NCI-H446 treated with DMSO at 0.1 percent for 48 hours (cell line): Measurements from ENCODE around the gene KCNK1.

Experiments used
- DNase-seq: peaks from one replicate; lab custom pipeline; 2025; lab: John Stamatoyannopoulos, UW

KCNK1 gene

DNA sequence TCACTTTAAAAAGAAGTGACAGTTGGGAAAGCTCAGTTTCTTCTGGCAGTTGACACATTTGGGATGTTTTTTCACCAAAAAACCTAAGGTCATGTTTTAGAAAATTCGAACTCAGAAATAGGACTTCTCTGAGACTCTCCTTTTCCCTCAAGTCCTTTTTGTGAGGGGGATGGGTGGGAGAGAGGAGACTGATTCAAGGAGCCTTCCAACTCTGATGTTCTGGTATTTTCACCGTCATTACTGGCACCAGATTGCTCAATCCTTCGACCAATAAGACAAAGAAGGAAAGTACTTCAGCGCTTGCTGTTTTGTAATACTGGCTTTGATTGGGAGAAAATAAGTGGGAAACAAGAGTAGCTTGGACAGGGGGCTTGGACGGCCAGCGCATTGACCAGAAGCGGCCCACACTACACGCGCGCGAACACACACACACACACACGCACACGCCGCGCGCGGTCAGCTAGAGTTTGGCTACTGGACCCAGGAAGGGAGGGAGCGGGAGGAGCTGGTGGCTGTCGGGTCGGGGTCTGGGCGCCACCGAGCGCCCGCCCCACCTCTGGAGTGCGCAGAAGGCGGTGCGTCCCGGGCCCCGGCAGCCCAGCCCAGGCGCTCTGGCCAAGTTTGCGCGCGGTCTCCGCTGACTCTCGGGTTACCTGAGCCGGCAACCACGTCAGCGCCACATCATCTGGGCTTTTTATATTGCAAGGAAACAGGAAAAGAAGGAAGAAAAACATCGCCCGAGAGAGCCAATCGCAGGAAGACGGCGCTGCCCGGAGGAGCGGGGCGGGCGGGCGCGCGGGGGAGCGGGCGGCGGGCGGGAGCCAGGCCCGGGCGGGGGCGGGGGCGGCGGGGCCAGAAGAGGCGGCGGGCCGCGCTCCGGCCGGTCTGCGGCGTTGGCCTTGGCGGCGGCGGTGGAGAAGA, at the start of gene KCNK1:
TSS of gene KCNK1 (plus strand) at position 855 of the 921 bp plus-strand sequence. CDS start at position 921, 66 bp downstream.
- DNase-seq: peak; percentile 47

DNA sequence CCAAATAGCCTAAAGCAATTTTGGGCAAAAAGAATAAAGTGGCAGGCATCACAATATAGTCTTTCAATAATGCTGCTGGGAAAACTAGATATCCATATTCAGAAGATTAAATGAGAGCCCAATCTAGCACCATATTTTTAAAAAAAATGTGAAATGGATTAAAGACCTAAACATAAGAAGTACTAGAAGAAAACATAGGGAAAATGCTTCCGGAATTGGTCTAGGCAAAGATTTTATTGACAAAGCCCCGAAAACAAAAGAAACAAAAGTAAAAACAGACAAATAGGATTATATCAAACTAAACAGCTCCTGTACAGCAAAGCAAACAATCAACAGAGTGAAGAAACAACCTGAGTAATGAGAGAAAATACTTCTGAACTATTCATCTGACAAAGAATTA, 48.6 kb upstream of the KCNK1 start:
- DNase-seq: no peak

DNA sequence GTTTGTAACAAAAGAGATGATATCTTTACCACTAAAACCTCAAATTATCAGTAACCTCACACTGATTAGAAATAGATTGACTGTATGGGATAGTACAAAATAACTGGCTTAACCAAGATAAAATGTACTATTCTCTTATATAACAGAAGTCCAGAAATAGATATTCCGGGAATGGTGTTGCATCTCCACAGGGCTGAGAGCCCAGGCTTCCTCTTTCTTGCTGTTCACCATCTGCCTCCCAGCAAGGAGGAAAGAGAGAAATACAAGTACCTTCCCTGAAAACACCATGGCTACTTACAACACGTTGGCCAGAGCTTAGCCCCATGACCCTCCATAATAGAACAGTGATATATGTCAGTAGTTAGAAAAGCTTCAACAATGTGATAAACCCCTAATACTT, 47.0 kb upstream of the KCNK1 start:
- DNase-seq: no peak

DNA sequence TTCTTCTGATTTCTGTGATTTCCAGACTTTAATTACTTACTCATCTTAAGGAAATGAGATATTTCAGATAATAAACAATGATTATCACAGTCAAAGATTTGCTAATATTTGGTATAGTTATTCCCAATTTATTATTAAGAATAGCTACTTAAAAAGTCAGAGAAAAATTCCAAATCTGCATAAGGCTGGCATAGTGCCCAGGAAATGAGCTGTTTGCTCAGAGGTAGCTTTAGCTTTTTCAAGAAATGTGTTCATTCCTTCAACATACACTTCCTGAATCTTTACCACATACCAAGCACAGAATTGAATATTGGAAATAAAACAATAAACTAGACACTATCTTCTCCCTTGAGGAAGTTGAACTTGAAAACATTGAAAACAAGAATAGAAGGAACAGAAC, 44.3 kb upstream of the KCNK1 start:
- DNase-seq: no peak

DNA sequence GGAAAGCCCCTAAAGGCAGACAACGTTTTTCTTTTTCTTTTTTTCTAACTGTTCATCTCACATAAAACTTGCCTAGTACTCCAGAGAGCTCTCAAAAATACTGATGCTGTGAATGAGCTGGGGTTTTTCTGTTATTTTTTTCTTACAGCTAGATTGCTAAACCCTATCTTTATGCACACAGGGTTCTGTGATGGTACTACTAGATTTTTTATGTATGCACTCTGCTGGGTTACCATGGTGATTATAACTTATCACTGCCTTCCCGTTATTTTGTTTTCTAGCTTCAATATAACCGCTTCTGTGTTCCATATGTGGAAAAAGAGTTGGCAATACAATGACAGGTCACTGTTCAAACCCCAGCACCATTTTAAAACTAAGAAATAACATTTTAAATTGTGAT, 43.7 kb upstream of the KCNK1 start:
- DNase-seq: no peak

DNA sequence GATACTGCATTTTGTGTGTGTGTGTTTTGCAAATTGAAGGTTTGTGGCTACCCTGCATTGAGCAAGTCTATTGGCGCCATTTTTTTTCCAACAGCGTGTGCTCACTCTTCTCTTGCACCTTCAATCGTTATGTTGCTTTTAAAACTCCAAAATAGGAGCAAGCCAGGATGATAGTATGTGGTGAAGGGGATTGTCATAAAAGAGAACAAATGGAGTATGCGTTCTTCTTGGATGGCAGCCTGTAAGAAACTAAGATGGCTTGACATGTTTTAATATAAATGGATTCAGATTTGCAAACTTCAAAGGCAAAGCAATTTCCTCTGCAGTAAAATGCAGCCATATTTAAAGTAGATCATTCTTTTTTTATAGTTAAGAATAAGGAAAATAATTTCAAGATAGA, 43.2 kb upstream of the KCNK1 start:
- DNase-seq: no peak

DNA sequence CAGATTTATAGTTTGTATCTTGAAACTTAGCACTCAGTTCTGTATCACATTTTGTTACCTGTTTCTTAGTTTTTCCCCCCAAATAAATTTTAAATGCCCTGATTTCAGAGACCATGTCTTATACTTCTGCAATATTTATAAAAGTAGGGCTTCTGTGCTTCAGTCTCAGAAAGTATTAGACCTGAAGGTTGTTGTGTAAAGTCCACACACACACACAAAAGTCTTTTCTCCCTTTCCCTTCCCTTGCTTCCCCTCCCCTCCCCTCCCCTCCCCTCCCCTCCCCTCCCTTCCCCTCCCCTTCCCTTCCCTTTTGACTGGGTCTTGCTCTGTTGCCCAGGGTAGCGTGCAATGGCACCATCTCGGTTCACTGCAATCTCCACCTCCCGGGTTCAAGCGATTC, 41.0 kb upstream of the KCNK1 start:
- no peak for DNase-seq

DNA sequence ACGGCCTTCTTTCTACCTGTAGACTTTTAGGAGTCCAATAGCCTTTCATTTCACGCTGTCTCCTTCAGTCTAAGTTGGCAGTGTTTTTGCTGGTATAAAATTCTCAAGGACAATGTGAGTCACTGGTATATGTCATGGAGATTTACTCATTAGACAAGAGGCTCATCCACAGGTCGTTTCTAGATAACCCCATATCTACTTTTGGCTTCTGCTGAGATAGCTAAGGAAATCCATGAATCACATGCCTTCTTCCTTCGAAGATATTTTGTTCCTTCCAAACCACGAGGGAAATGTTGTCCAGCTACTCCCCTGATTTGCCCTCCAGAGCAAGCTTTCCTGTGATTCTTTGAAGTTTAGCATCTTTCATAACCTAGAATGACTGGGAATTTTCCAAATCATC, 38.5 kb upstream of the KCNK1 start:
- DNase-seq: no peak

DNA sequence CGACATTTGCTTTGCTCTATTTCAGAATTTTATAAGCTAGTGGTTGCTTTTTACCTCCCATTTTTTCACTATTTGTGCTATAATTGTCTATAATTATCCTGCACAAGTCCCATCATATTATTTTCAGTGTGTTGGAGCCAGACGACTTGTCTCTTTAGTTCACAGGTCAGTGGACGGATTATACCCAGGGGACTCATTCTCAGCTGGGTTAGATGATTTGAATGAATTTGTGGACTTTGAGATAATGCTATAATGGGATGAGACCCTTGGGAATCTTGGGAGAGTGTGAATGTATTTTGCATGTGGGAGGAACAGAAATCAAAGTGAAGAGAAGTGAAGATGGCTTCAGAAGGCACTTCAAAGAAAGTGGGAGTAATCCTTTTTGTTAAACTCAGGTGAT, 31.5 kb upstream of the KCNK1 start:
- DNase-seq: no peak

DNA sequence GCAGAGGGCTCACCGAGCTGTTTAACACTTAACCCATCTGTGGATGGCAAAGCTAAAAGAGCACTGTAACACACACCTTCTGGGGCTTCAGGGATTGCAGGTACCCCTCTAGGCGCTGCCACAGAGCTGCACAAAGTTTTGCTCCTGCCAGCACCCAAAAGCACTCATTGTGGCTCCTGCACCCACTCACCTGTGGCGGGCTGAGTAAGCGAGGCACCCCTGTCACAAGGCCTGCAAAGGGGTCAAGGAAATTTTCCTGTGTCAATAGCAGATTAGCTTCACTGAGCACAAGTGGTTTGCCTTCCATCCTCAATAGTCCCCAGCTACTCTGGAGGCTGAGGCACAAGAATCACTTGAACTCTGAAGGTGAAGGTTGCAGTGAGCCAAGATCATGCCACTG, 29.5 kb upstream of the KCNK1 start:
- DNase-seq: no peak

DNA sequence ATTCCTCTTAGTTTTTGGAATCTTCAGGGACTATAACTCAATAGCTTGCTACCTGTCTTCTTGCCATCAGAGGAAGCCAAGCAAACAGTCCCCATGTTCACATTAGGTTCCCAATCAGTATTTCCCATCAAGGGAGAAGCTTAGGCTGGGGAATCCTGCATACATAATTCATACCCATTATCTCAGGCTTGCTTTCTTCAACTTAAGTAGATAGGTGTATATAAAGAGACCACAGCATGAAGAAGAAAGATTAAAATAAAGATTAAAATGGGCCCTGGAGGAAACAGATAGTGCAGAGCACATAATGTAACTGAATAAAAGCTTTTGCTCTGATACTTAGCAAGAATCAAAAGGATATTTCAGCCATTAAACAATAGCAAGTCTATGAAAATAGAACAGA, 29.0 kb upstream of the KCNK1 start:
- no peak for DNase-seq

DNA sequence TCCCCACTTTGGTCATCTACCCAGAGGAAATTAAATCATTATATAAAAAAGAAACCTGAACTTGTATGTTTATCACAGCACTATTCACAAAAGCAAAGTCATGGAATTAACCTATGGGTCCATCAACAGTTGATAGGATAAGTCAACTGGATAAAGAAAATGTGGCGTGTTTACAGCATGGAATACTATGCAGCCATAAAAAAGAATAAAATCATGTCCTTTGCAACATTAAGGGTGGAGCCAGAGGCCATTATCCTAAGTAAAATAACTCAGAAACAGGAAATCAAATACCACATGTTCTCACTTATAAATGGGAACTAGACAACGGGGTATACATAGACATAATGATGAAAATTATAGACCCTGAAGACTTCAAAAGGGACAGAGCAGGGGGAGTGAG, 27.6 kb upstream of the KCNK1 start:
- no peak for DNase-seq

DNA sequence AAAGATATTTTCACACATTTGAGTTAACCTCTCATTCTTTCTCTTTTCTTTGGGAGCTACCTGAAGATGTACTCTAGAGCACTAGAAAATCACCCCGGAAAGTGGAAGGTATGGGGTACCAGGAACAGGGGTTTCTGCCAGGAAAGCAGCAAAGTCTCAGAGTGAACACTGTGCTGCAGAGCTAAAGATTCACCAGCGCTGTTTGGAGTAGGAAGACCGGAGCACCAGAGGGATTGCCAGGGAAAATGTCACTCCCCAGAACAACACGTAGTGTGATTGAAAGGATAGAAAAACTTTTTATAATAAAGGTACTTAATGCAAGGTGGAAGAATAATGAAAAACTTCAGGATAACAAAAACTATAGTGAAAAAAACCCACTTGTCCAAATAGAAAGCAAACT, 26.7 kb upstream of the KCNK1 start:
- no peak for DNase-seq

DNA sequence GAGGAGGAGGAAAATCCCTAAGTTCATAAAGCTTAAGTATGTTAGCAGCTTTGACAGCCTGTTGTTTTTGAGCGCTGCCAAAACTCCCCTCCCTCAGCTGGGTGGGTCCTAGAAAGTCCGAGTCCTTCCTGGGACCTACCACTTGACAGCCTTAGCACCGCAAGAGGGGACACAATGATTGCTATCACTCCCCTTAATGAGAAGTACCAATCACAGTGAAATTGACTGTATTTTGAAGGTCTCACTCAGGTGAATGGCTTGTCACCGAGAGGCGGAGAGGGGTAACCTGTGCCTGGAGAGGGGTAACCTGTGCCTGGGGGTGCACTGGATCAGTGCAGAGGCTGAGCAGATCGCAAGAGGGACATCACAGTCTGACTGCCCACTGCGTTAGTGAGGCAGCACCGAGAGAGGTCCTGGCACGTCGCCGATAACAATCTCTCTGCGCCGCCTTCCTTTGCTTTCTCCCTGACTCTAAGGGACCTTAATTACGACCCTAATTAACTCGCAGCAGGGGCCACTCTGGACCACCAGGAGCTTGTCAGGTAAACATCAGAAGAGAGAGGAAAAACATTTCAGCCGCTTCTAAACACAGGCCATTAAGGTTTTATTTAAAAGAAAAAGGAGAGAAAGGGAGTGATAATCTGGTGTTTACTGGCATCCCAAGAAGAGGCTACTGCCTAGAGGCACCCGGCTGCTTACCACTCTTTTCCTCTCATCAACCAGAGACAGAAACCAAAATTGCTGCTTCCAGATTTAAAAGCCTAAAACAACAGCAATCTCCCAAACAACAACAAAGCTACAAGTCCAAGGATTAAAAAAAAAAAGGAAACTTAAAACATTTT, 25.7 kb upstream of the KCNK1 start:
- DNase-seq: no peak

DNA sequence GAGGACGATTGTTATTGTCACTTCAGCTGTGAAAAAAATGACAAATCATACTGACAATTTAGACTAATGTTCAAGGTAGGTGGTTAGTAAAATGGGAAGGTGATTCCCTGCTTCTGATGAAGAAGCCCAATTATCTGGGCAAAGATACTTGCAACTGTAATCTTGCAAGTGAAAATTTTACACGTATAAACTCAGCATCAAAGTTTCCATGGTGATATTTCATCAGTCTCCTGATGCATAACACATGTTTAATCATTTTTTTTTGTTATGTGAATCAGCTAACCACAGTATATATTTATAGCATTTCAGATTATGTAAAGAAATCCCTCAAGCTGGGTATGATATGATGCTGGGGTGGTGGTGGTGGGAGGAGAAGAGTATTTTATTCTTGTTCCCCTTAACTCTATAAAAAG, 16.4 kb upstream of the KCNK1 start:
- no peak for DNase-seq

DNA sequence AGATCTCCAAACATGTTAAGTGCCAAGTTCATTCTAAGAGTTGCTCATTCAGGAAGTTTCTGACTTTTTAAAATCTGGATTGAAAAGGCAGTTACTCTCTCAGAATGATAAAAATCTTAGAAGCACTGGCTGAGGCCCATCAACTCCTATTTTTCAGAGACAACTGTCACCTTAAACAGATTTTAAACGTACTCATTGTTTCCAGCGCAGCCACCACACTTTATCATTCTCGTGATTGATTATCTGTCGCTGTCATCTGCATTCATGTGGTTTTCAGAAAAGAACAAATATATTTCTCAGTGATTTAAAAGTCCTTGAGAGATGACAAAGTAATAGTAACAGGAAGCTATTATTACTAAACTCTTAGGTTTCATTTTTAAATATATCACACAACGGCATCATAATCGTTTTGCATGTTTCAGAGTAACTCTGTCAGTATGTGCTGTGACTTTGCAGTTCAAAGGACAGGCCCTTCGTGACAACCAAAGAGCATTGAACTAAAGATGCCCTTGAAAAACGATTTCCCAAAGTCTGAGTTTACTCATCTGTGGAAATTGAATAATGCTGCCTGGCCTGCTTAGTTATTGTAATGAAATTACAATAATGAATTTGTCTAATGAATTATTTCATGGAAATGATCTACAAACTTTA, 14.9 kb upstream of the KCNK1 start:
- no peak for DNase-seq

DNA sequence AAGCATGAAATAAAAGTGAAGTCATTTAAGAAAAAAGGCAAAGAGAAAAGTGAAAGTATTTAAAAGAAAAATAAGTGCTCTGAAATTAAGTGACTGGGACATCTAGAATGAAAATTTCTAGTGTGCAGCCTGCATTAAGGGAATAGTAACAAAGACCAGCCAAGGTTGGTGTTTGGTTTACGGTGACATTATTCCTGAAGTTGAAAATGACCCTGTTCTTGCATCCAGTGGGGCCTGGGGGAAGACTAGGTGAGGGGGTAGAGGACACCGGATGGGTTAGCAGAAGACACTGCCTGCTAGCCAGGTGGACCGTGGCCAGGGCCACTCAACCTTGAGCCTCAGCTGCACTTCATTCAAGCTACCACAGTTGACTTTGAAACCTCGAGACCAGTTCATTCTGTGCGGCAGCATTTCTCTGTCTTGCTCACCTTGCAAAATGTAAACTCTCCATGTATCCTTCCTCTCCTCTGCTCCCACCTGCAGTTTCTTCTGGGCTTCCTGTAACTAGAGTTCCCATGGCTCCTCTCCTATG, 14.3 kb upstream of the KCNK1 start:
- no peak for DNase-seq

DNA sequence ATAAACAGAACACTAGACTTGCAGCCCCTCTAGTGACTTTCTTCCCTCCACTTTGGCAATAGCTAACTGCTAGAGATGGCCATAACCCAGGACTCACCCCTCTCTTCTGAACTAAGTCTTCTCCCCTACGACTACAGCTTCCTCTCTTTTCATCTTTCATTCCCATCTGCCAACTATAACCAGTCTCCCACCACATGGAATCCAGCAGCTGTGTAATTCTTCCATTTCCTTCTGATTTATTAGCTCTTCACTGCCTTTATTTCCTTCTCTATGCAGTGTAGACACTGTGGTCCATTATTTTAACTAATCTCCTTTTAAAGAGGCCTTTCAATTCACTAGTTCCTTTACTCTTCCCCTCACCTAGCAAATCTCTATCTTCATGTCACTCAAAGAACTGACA, 13.4 kb upstream of the KCNK1 start:
- DNase-seq: no peak

DNA sequence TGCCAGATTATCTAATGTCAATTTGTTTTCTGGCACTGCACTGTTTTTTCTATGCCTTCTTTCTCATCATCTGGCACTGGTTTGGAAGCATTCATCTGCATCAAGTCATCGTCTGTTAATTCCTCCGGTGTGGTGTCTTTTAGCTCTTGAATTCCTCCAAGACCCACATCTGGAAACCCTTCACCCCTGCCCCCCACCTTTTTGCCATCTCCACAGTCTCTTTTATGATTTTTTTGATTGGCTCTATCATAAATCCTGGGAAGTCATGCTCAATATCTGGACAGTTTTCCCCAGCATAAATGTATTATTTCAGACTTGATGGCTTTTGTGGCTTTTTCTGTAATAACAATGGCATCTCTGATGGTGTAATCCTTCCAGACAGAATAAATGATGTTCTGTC, 10.4 kb upstream of the KCNK1 start:
- DNase-seq: peak; percentile 49

DNA sequence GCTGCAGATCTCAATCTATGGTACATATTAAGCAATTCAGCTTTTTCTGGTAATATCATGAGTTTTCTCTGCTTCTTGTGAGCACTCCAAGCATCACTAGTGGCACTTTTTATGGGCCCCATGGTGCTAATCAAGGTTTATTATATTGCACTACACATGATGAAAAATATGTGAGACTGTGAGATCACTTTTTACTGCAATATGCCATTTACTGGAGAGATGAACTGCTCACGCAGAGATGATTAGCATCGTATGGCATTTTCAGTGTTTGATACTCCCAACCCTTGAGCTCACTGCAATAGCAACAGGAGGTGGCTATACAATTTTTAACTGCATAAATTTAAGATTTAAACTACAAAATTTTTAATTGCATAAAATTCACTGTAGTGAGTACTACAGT, 8.7 kb upstream of the KCNK1 start:
- no peak for DNase-seq

DNA sequence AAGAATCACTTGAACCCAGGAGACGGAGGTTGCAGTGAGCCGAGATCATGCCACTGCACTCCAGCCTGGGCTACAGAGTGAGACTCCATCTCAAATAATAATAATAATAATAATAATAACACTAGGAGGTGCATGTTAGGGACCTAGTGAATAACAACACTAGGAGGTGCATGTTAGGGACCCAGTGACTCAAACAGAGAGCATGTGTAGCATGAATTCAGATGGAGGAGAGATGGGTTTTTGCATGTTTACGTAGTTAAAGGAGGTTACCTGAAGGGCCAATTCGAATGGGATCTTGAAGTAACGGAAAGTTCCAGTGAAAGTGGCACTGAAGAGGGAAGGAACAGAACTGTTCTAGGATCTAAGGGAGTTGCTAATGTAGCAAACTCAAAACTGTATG, 7.1 kb upstream of the KCNK1 start:
- DNase-seq: no peak
